ENCODE measurements around the gene YPEL5. TPM values are rescaled to one million over a fixed set of nuclear protein-coding genes. Genes with fewer than 3 reads are reported as not detected.

Gene YPEL5
- total RNA-seq, 1 experiment from 2014 or later = 27.1 TPM

DNA sequence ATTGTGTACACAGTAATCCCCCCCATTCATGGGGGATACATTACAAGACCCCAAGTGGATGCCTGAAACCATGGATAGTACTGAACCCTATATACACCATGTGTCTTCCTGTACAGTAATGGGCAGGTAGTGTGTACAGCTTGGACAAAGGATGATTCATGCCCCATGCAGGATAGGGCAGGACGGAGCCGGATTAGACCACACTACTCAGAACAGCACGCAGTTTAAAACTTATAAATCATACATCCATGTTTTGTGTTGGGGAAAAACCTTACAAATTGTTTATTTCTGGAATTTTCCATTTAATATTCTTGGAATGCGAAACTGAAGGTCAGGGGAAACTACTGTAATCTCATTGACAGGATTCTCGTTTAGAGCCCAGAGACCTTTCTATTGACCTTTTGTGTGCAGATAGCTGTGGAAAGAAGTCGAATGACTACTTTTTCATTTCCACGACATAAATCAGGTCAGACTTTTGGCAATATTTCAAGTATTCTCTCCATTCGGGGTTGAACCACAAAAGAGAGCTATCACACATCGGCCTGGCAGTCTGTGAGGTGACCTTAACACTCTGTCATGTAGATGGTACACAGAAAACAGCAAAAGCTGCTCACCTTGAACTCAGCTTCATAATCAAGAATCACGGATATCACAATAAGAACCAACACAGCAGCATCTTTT is 9.9 kb upstream of the YPEL5 start:
- no peaks in the 10 kb centered on the region for H3K9me3 ChIP-seq (ENCODE audit: control insufficient read depth in 1 of 2, insufficient read depth in 1 of 2, low read depth in 1 of 2, low read length in 2 of 2)
- H3K9ac ChIP-seq (ENCODE audit: low read length) = no peak overlapping the region
- no peaks in the 10 kb centered on the region for H3K36me3 ChIP-seq (ENCODE audit: control insufficient read depth in 1 of 2, insufficient read depth in 2 of 2, low read length in 2 of 2)
- H2AFZ ChIP-seq (ENCODE audit: low read depth, low read length, poor library complexity, severe bottlenecking) = no peak overlapping the region
- H3K27ac ChIP-seq (ENCODE audit: low read depth, low read length) = no peak overlapping the region
- H3K4me1 ChIP-seq (ENCODE audit: control insufficient read depth in 1 of 2, insufficient read depth in 2 of 2, low read length in 2 of 2) = no peaks in the 10 kb centered on the region
- ChIA-PET POLR2A (no interaction called here), CTCF (interaction anchor here (1.5 kb wide), 1 partner anchor 28 kb away, joined by 4 read pairs; no protein-coding TSS in a partner anchor), RAD21 (ENCODE audit: low non-redundant PET in 1 of 2, low total read pairs in 2 of 2, uncharacterized antibody in 2 of 2, unreplicated experiment in 2 of 2) (no interaction called here)
- no peaks in the 10 kb centered on the region for H4K20me1 ChIP-seq (ENCODE audit: insufficient read depth)
- ATAC-seq (no peak), DNase-seq (ENCODE audit: low read depth, low spot score) (no peak)
- no TSS peak for BruUV-seq (replicated peaks)
- no peak overlapping the region for H3K4me2 ChIP-seq (ENCODE audit: low read length)
- intact Hi-C loops (cut with micrococcal nuclease) = no loop called here
- H3K4me3 ChIP-seq (replicated peaks in 1 of 2; ENCODE audit: low read depth in 1 of 2, low read length in 2 of 2) = no peak overlapping the region
- no peaks in the 10 kb centered on the region for H3K79me2 ChIP-seq (ENCODE audit: insufficient read depth, low read length)
- 0 out of 2 replicates have a peak, but pooled peaks cover 4% of the 10 kb centered on the region for H3K27me3 ChIP-seq (ENCODE audit: insufficient read depth, low read length)
- no peak for TF ChIP-seq JUND (IDR thresholded peaks at IDR 0.05)
- no peaks in the 10 kb centered on the region for H3K9me2 ChIP-seq (ENCODE audit: insufficient read depth)

DNA sequence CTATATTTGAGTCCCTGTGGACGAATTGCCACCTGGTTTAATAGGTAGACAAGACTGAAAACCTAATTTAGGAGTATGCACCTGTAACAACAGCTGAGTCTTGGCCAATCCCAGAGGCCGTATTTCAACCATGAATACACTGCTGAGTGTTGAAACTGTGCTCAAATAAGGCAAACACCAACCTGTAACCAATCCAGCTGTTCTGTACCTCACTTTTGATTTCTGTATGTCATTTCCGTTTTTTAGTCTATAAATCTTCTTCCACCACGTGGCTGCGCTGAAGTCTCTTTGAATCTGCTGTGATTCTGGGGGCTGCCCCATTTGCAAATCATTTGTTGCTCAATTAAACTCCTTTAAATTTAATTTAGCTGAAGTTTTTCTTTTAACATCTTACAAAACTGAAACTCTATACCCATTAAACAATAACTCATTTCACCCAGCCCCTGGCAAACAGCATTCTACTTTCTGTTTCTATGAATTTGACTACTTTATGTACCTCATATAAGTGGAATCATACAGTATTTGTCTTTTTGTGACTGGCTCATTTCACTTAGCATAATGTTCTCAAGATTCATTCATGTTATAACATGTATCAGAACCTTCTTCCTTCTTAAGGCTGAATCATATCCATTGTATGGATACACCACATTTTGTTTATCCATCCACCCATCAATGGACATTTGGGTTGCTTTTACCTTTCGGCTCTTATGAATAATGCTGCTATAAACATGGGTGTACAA is 7.5 kb upstream of the YPEL5 start:
- TF ChIP-seq POLR2A (IDR thresholded peaks at IDR 0.05; ENCODE audit: borderline replicate concordance, extremely low read depth, insufficient read depth, insufficient read length) = no peak
- TF ChIP-seq SRF (IDR thresholded peaks at IDR 0.05; ENCODE audit: low read depth) = no peak
- TF ChIP-seq, protein P1, sequence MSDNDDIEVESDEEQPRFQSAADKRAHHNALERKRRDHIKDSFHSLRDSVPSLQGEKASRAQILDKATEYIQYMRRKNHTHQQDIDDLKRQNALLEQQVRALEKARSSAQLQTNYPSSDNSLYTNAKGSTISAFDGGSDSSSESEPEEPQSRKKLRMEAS (IDR thresholded peaks at IDR 0.05) = no peak
- no peak for TF ChIP-seq JUND (IDR thresholded peaks at IDR 0.05)
- TF ChIP-seq, protein P2, sequence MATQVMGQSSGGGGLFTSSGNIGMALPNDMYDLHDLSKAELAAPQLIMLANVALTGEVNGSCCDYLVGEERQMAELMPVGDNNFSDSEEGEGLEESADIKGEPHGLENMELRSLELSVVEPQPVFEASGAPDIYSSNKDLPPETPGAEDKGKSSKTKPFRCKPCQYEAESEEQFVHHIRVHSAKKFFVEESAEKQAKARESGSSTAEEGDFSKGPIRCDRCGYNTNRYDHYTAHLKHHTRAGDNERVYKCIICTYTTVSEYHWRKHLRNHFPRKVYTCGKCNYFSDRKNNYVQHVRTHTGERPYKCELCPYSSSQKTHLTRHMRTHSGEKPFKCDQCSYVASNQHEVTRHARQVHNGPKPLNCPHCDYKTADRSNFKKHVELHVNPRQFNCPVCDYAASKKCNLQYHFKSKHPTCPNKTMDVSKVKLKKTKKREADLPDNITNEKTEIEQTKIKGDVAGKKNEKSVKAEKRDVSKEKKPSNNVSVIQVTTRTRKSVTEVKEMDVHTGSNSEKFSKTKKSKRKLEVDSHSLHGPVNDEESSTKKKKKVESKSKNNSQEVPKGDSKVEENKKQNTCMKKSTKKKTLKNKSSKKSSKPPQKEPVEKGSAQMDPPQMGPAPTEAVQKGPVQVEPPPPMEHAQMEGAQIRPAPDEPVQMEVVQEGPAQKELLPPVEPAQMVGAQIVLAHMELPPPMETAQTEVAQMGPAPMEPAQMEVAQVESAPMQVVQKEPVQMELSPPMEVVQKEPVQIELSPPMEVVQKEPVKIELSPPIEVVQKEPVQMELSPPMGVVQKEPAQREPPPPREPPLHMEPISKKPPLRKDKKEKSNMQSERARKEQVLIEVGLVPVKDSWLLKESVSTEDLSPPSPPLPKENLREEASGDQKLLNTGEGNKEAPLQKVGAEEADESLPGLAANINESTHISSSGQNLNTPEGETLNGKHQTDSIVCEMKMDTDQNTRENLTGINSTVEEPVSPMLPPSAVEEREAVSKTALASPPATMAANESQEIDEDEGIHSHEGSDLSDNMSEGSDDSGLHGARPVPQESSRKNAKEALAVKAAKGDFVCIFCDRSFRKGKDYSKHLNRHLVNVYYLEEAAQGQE (IDR thresholded peaks at IDR 0.05; ENCODE audit: low read depth) = no peak
- H3K79me2 ChIP-seq (ENCODE audit: insufficient read depth, low read length) = no peaks in the 10 kb centered on the region
- DNase-seq (ENCODE audit: low read depth, low spot score) (no peak), ATAC-seq (no peak)
- H3K4me2 ChIP-seq (ENCODE audit: low read length) = no peak overlapping the region
- intact Hi-C loops (cut with micrococcal nuclease) = no loop called here
- no peak overlapping the region for H3K4me3 ChIP-seq (replicated peaks in 1 of 2; ENCODE audit: low read depth in 1 of 2, low read length in 2 of 2)
- H4K20me1 ChIP-seq (ENCODE audit: insufficient read depth) = no peaks in the 10 kb centered on the region
- no peak overlapping the region for H2AFZ ChIP-seq (ENCODE audit: low read depth, low read length, poor library complexity, severe bottlenecking)
- CTCF ChIA-PET = no interaction called here
- H3K9ac ChIP-seq (ENCODE audit: low read length) = no peak overlapping the region
- no TSS peak for BruUV-seq (replicated peaks)
- POLR2A ChIA-PET = no interaction called here
- no peak overlapping the region for H3K27ac ChIP-seq (ENCODE audit: low read depth, low read length)
- H3K9me3 ChIP-seq (ENCODE audit: control insufficient read depth in 1 of 2, insufficient read depth in 1 of 2, low read depth in 1 of 2, low read length in 2 of 2) = no peaks in the 10 kb centered on the region
- no peaks in the 10 kb centered on the region for H3K36me3 ChIP-seq (ENCODE audit: control insufficient read depth in 1 of 2, insufficient read depth in 2 of 2, low read length in 2 of 2)
- no peaks in the 10 kb centered on the region for H3K9me2 ChIP-seq (ENCODE audit: insufficient read depth)
- H3K27me3 ChIP-seq (ENCODE audit: insufficient read depth, low read length) = 0 out of 2 replicates have a peak, but pooled peaks cover 4% of the 10 kb centered on the region
- RAD21 ChIA-PET (ENCODE audit: low non-redundant PET in 1 of 2, low total read pairs in 2 of 2, uncharacterized antibody in 2 of 2, unreplicated experiment in 2 of 2) = no interaction called here
- H3K4me1 ChIP-seq (ENCODE audit: control insufficient read depth in 1 of 2, insufficient read depth in 2 of 2, low read length in 2 of 2) = no peaks in the 10 kb centered on the region

All from HCT116 (cell line).